Heart right ventricle (tissue), 16 donors: Measurements from ENCODE around the gene RFC1. TPM values are rescaled to one million over a fixed set of nuclear protein-coding genes. Genes with fewer than 3 reads are reported as not detected.
"Not testable (repeated sequence)": the region's sequence is repeated elsewhere in the genome, so short reads cannot be mapped to it uniquely, and the experiment has no call there.

Experiments
- ATAC-seq, 8 donors: fragments of 200-7000 bp; cut with Tn5 transposase; one replicate each; pipeline ENCODE4 v1.9.1; 2020; ENCODE audit warnings: mild to moderate bottlenecking in 8 of 8, moderate library complexity in 8 of 8, moderate number of reproducible peaks in 1 of 8
- DNase-seq, 2 donors: peaks; one replicate each; pipeline ENCODE4 v3.0.0-alpha.2; 2020
- H3K27ac ChIP-seq, 10 donors: fragments of 200-600 bp; sonication (generic) in 2 of 10; one replicate each; pipeline versions ENCODE4 v1.5.0 to v1.8.0; 2020 to 2022; ENCODE audit warnings: mild to moderate bottlenecking in 3 of 10
- H3K27me3 ChIP-seq, 7 donors: fragments of 200-600 bp; one replicate each; pipeline ENCODE4 v1.8.0; 2021 to 2022; ENCODE audit warnings: mild to moderate bottlenecking in 2 of 7
- H3K36me3 ChIP-seq, 9 donors: fragments of 200-600 bp; sonication (generic) in 1 of 9; one replicate each; pipeline versions ENCODE4 v1.5.0 to v1.8.0; 2020 to 2022; ENCODE audit warnings: mild to moderate bottlenecking in 2 of 9
- H3K4me1 ChIP-seq, 9 donors: fragments of 200-600 bp; sonication (generic) in 1 of 9; one replicate each; pipeline versions ENCODE4 v1.5.0 to v1.8.0; 2020 to 2022; ENCODE audit warnings: mild to moderate bottlenecking in 4 of 9
- H3K4me3 ChIP-seq, 10 donors: fragments of 200-600 bp; sonication (generic) in 2 of 10; one replicate each; pipeline versions ENCODE4 v1.5.0 to v1.8.0; 2020 to 2022; ENCODE audit warnings: mild to moderate bottlenecking in 7 of 10, moderate library complexity in 2 of 10
- H3K9me3 ChIP-seq, 11 donors: fragments of 200-600 bp in 10 of 11; sonication (generic) in 2 of 11; one replicate each; pipeline versions ENCODE4 v1.5.0 to v1.8.0; 2013 to 2022; ENCODE audit warnings: mild to moderate bottlenecking in 2 of 11, control low read depth in 1 of 11, moderate library complexity in 1 of 11
- WGBS, 2 donors: extraction: QIAGEN DNeasy Blood & Tissue Kit; methylation state at CpG; one replicate each; pipeline ENCODE4 v1.1.7; 2013; ENCODE audit warnings: inconsistent platforms in 1 of 2; 5-methylcytosine and 5-hydroxymethylcytosine counted together
- intact Hi-C, 10 donors: fragments of 100-400 bp; cut with DNase I; formaldehyde crosslinking; loops; one replicate each; pipeline versions ENCODE4 v1.11.1 to v1.14.2; 2022
- long read RNA-seq, 3 donors: library from polyadenylated mRNA; unstranded; transcript quantifications; one replicate each; pipeline ENCODE4 v2.0.0, GENCODE V29; 2020 to 2021
- polyA plus RNA-seq, 2 donors: library from polyadenylated mRNA; stranded (reverse); fragments of 200-250 nt; gene quantifications; one replicate each; pipeline ENCODE4 v1.2.3, GENCODE V29; 2013
- total RNA-seq, 10 donors: library from RNA; stranded (reverse); fragmentation: NEBNext Ultra II Directional in 3 of 10; extraction: Animal tissue kit (Norgen Biotek cat#: 25700) in 3 of 10; gene quantifications; one replicate each; pipeline versions ENCODE4 v1.2.1 to v1.2.4, GENCODE V29; 2021 to 2023
- TF ChIP-seq, protein P1 (sequence below), 9 donors: fragments of 200-600 bp; sonication (generic) in 2 of 9; IDR thresholded peaks; one replicate each; pipeline versions ENCODE4 v1.5.0 to v1.8.0; 2021 to 2022; ENCODE audit warnings: antibody characterized with exemption in 9 of 9, mild to moderate bottlenecking in 5 of 9, moderate library complexity in 1 of 9
- donor health status: Arrhythmogenic right ventricular cardiomyopathy.
- donor health status: ischemic (EF 13 %, LVEDD 7.1; RV severe dilation, severe dysfunction).
- donor health status: healthy with polysubstance abuse.
- donor health status: DM: no; HTN: yes; CAD: no.
- donor health status: DM: no; HTN: no; CAD: no.
- donor health status: ischemic (EF 25% LVEDD 6.9; RV normal size, moderate dysfunction).
- donor health status: ischemic (EF 25% LVEDD 5.7; RV mildly dilated, moderate dysfunction).
- donor health status: healthy.
- donor health status: DM: yes; HTN: yes; CAD: no.
- donor health status: Ischemic cardiomyopathy.
- donor health status: ischemic (EF 35%, LVEDD 5.7; RV mildly dilated, moderate dysfunction).
- donor health status: nonischemic (EF 11% LVEDD 7.7; RV severe dilation, severe dysfunction).
- donor health status: DM: yes; HTN: yes; CAD: no.
- donor health status: PGD.
- donor health status: ischemic (EF 29% LVEDD 5.4; RV normal size, mild dysfunction).
- donor health status: nonischemic (EF 23%, LVEDD 6.1; RV moderate dilation, normal function).

Gene RFC1, protein sequence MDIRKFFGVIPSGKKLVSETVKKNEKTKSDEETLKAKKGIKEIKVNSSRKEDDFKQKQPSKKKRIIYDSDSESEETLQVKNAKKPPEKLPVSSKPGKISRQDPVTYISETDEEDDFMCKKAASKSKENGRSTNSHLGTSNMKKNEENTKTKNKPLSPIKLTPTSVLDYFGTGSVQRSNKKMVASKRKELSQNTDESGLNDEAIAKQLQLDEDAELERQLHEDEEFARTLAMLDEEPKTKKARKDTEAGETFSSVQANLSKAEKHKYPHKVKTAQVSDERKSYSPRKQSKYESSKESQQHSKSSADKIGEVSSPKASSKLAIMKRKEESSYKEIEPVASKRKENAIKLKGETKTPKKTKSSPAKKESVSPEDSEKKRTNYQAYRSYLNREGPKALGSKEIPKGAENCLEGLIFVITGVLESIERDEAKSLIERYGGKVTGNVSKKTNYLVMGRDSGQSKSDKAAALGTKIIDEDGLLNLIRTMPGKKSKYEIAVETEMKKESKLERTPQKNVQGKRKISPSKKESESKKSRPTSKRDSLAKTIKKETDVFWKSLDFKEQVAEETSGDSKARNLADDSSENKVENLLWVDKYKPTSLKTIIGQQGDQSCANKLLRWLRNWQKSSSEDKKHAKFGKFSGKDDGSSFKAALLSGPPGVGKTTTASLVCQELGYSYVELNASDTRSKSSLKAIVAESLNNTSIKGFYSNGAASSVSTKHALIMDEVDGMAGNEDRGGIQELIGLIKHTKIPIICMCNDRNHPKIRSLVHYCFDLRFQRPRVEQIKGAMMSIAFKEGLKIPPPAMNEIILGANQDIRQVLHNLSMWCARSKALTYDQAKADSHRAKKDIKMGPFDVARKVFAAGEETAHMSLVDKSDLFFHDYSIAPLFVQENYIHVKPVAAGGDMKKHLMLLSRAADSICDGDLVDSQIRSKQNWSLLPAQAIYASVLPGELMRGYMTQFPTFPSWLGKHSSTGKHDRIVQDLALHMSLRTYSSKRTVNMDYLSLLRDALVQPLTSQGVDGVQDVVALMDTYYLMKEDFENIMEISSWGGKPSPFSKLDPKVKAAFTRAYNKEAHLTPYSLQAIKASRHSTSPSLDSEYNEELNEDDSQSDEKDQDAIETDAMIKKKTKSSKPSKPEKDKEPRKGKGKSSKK
- 10 to 100 TPM; 18.4 to 31.0 (median 24.8) TPM for total RNA-seq
- polyA plus RNA-seq: 1 to 10 TPM; 5.7 to 9.5 TPM
- long read RNA-seq, donor 1, full-length matches to known transcripts: 13 of 34 reads
- long read RNA-seq, donor 1, partial matches to known transcripts: 15 of 34 reads
- long read RNA-seq, donor 1, other reads (novel, unspliced or antisense): 6 of 34 reads
- long read RNA-seq, donor 2, full-length matches to known transcripts: 13 of 30 reads
- long read RNA-seq, donor 2, partial matches to known transcripts: 16 of 30 reads
- long read RNA-seq, donor 2, other reads (novel, unspliced or antisense): 1 of 30 reads
- long read RNA-seq, donor 3, full-length matches to known transcripts: 3 of 24 reads
- long read RNA-seq, donor 3, partial matches to known transcripts: 19 of 24 reads
- long read RNA-seq, donor 3, other reads (novel, unspliced or antisense): 2 of 24 reads

DNA sequence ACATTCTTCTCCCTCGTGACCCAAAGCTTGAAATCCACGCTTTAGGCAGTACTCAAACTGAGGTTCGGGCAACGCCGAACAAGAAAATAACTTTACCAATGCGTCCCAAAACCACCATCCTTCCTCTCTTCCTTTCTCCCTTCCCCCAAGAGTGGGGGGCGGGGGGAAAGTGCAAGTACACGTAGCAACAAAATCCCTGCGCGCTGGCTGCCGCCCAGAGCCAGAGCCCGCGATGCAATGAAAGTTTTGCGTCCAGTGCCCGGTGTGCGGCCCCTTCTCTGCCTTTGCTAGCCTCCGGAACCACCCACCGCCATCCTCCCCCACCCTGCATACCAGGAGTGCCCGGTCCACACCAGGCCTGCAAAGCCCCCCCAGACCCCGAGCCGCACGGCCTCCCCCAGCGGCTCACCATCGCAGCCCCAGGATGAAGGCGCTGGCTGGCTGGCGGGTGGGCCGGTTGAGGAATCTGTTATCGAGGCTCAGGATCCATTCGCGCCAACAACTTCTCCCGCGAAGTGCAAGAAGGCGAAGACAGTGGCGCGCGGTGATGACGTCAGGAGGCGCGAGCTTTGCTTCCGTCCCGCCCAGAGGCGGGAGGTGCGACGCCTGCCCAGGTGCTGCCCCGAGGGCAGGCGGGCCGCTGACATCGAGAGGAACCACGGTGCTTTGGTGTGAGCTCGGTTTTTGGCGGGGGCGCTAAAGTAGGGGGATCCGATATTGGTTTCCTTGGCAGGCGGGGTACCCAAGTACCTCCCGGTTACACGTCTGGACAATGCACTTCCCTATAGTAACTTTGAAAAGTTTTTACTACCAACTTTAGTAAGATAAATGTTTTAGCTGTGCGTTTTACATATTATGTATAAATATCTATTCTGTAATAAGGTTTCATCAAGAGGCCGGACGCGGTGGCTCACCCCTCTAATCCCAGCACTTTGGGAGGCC lies at the start of gene RFC1:
RFC1 (minus strand) TSS at position 533 of the 942 bp plus-strand sequence; CDS start at position 412, 121 bp downstream.
- WGBS, 2 donors: 4% methylated on average over 60 of the region's 60 CpGs
- TF ChIP-seq, protein P1, sequence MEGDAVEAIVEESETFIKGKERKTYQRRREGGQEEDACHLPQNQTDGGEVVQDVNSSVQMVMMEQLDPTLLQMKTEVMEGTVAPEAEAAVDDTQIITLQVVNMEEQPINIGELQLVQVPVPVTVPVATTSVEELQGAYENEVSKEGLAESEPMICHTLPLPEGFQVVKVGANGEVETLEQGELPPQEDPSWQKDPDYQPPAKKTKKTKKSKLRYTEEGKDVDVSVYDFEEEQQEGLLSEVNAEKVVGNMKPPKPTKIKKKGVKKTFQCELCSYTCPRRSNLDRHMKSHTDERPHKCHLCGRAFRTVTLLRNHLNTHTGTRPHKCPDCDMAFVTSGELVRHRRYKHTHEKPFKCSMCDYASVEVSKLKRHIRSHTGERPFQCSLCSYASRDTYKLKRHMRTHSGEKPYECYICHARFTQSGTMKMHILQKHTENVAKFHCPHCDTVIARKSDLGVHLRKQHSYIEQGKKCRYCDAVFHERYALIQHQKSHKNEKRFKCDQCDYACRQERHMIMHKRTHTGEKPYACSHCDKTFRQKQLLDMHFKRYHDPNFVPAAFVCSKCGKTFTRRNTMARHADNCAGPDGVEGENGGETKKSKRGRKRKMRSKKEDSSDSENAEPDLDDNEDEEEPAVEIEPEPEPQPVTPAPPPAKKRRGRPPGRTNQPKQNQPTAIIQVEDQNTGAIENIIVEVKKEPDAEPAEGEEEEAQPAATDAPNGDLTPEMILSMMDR (IDR thresholded peaks at IDR 0.05): no peak
- H3K27me3 ChIP-seq: no peaks in the 10 kb centered on the region
- peaks cover 0 to 3% (median 0%) of the 10 kb centered on the region in 11 donors for H3K9me3 ChIP-seq
- peak within 1 kb of the TSS; percentile 77 to 99 (median 92) for H3K4me3 ChIP-seq
- peak within 1 kb of the TSS; percentile 34 to 92 (median 79) for H3K27ac ChIP-seq
- intact Hi-C loops: no loop called here
- peak; percentile 96 to 99 (median 97) for ATAC-seq
- DNase-seq: peak; percentile 92
- H3K4me1 ChIP-seq: peaks cover 0 to 26% (median 21%) of the 10 kb centered on the region in 9 donors
- peaks cover 0 to 6% (median 0%) of the 10 kb centered on the region in 9 donors for H3K36me3 ChIP-seq

DNA sequence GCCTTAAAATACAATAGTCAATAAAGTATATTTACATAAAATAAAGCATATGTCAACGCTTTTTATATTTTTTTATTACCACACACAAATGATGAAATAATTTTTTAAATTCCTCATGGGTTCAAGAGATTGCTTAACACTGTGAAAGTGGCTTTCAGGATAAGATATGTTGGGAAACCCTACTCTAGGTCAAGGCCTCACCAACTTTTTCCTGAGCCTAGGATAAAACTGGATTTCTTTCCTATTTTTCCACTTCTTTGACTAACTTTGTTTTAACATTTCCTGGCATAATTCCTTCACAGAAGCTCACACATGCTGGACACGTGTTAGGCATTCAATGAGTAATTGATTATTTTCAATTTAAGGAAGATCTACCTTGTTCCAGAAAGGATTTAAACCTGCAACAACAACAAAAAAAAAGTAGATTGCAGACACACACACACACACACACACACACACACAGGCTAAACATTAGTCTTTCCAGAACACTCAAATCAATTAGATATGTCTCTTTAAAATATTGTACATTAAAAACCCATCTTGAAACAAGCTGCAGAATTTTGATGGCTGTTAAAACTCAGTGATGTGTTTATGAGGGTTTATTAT lies 49.6 kb upstream of the RFC1 start:
- no peaks in the 10 kb centered on the region for H3K36me3 ChIP-seq
- no peak overlapping the region for H3K4me3 ChIP-seq
- H3K4me1 ChIP-seq: no peaks in the 10 kb centered on the region
- DNase-seq (no peak), ATAC-seq (no peak)
- H3K27me3 ChIP-seq: peaks cover 0 to 3% (median 0%) of the 10 kb centered on the region in 7 donors
- intact Hi-C loops: no loop called here
- WGBS, 2 donors: 70 to 74% methylated on average over 2 of the region's 2 CpGs
- no peaks in the 10 kb centered on the region for H3K9me3 ChIP-seq
- H3K27ac ChIP-seq: no peak overlapping the region
- TF ChIP-seq, protein P1 (IDR thresholded peaks at IDR 0.05): no peak

DNA sequence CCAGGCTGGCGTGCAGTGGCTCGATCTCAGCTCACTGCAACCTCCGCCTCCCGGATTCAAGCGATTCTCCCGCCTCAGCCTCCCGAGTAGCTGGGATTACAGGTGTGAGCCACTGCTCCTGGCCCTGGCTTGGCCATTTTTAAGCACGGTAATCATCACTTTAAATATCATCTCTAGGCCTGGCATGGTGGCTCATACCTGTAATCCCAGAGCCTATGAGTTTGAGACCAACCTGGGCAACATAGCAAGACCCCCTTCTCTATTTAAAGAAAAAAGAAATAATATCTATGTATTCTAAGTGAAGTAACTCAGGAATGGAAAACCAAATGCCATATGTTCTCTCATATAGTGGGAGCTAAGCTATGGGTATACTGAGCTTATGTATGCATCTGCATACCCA lies 45.4 kb upstream of the RFC1 start:
- WGBS, 2 donors: 89 to 97% methylated on average over 8 of the region's 8 CpGs
- H3K9me3 ChIP-seq, H3K27me3 ChIP-seq, intact Hi-C loops, H3K4me3 ChIP-seq, DNase-seq, H3K4me1 ChIP-seq, ATAC-seq, H3K36me3 ChIP-seq, H3K27ac ChIP-seq: not testable (repeated sequence)
